ENCODE data around the gene S100A3.

Gene S100A3

GRCh38 chr1:153535242-153536011, 13.6 kb downstream of the S100A3 start, which contains the start of gene S100A6:
Gene S100A6 (minus strand): TSS chr1:153535991. CDS start chr1:153535339, 652 bp downstream.
- TF ChIP-seq ZBTB7A (IDR thresholded peaks at IDR 0.05; ENCODE audit: low read depth) = peak; percentile 68; the same call in 1 of the 2 replicates
- TF ChIP-seq TCF12 (IDR thresholded peaks at IDR 0.05; ENCODE audit: low read depth) = peak; percentile 21; the same call in 1 of the 2 replicates
- no peak for TF ChIP-seq EGR1 (IDR thresholded peaks at IDR 0.05)
- 0 out of 2 replicates have a peak, but pooled peaks have one; percentile 24 for TF ChIP-seq YY1 (IDR thresholded peaks at IDR 0.05; ENCODE audit: low read depth)

GRCh38 chr1:153534925-153535241, 14.2 kb downstream of the S100A3 start:
- TF ChIP-seq CREB1 (IDR thresholded peaks at IDR 0.05; ENCODE audit: low read depth) = no peak
- no peak for TF ChIP-seq NFIC (IDR thresholded peaks at IDR 0.05)
- no peak for TF ChIP-seq TAF1 (IDR thresholded peaks at IDR 0.05; ENCODE audit: low read depth)
- no peak for TF ChIP-seq FOXM1 (IDR thresholded peaks at IDR 0.05; ENCODE audit: borderline replicate concordance, low read depth)
- TF ChIP-seq USF1 (IDR thresholded peaks at IDR 0.05) = no peak
- no peak for TF ChIP-seq CEBPB (IDR thresholded peaks at IDR 0.05)
- no peak for TF ChIP-seq YY1 (IDR thresholded peaks at IDR 0.05; ENCODE audit: low read depth)
- TF ChIP-seq TEAD4 (IDR thresholded peaks at IDR 0.05) = no peak
- no peak for TF ChIP-seq MAX (IDR thresholded peaks at IDR 0.05)
- TF ChIP-seq REST (IDR thresholded peaks at IDR 0.05; ENCODE audit: low read depth) = no peak
- TF ChIP-seq EGR1 (IDR thresholded peaks at IDR 0.05) = no peak
- TF ChIP-seq RAD21 (IDR thresholded peaks at IDR 0.05; ENCODE audit: low read depth) = no peak
- TF ChIP-seq TCF12 (IDR thresholded peaks at IDR 0.05; ENCODE audit: low read depth) = no peak
- no peak for TF ChIP-seq ZBTB7A (IDR thresholded peaks at IDR 0.05; ENCODE audit: low read depth)
- no peak for TF ChIP-seq EP300 (IDR thresholded peaks at IDR 0.05; ENCODE audit: borderline replicate concordance)

GRCh38 chr1:153534226-153534924, 14.7 kb downstream of the S100A3 start:
- no peak for TF ChIP-seq REST (IDR thresholded peaks at IDR 0.05; ENCODE audit: low read depth)
- TF ChIP-seq TAF1 (IDR thresholded peaks at IDR 0.05; ENCODE audit: low read depth) = no peak
- no peak for TF ChIP-seq ZBTB7A (IDR thresholded peaks at IDR 0.05; ENCODE audit: low read depth)
- no peak for TF ChIP-seq FOXM1 (IDR thresholded peaks at IDR 0.05; ENCODE audit: borderline replicate concordance, low read depth)
- TF ChIP-seq TEAD4 (IDR thresholded peaks at IDR 0.05) = no peak
- no peak for TF ChIP-seq EGR1 (IDR thresholded peaks at IDR 0.05)
- no peak for TF ChIP-seq MAX (IDR thresholded peaks at IDR 0.05)
- TF ChIP-seq CREB1 (IDR thresholded peaks at IDR 0.05; ENCODE audit: low read depth) = no peak
- TF ChIP-seq NFIC (IDR thresholded peaks at IDR 0.05) = no peak
- TF ChIP-seq USF1 (IDR thresholded peaks at IDR 0.05) = no peak

- TF ChIP-seq EGR1 (IDR thresholded peaks at IDR 0.05) (no peak), MAX (IDR thresholded peaks at IDR 0.05) (no peak)
These were observed 15.3 kb downstream of the S100A3 start for GRCh38 chr1:153533689-153534201.

GRCh38 chr1:153532769-153533599, 16.1 kb downstream of the S100A3 start:
- no peak for TF ChIP-seq CREB1 (IDR thresholded peaks at IDR 0.05; ENCODE audit: low read depth)
- 0 out of 2 replicates have a peak, but pooled peaks have one; percentile 35 for TF ChIP-seq EP300 (IDR thresholded peaks at IDR 0.05; ENCODE audit: borderline replicate concordance)
- peak; percentile 60; the same call in 1 of the 2 replicates for TF ChIP-seq TCF12 (IDR thresholded peaks at IDR 0.05; ENCODE audit: low read depth)
- no peak; the same call in 1 of the 2 replicates for TF ChIP-seq CEBPB (IDR thresholded peaks at IDR 0.05)
- 0 out of 2 replicates have a peak, but pooled peaks have one; percentile 44 for TF ChIP-seq YY1 (IDR thresholded peaks at IDR 0.05; ENCODE audit: low read depth)
- no peak for TF ChIP-seq REST (IDR thresholded peaks at IDR 0.05; ENCODE audit: low read depth)
- TF ChIP-seq TAF1 (IDR thresholded peaks at IDR 0.05; ENCODE audit: low read depth) = peak; percentile 33; the same call in 1 of the 2 replicates
- peak; percentile 78; the same call in 1 of the 2 replicates for TF ChIP-seq ZBTB7A (IDR thresholded peaks at IDR 0.05; ENCODE audit: low read depth)
- peak; percentile 91 for TF ChIP-seq RAD21 (IDR thresholded peaks at IDR 0.05; ENCODE audit: low read depth)
- TF ChIP-seq MAX (IDR thresholded peaks at IDR 0.05) = no peak
- 0 out of 2 replicates have a peak, but pooled peaks have one; percentile 30 for TF ChIP-seq TEAD4 (IDR thresholded peaks at IDR 0.05)
- peak; percentile 23; the same call in 1 of the 2 replicates for TF ChIP-seq NFIC (IDR thresholded peaks at IDR 0.05)
